ENCODE measurements around the gene MYZAP.

- TF ChIP-seq TEAD4 (IDR thresholded peaks at IDR 0.05; ENCODE audit: low read depth, low read length) (no peak), CTCF (IDR thresholded peaks at IDR 0.05; ENCODE audit: control extremely low read depth in 1 of 3, insufficient read depth in 1 of 3, low read depth in 1 of 3, low read length in 3 of 3) (no peak), EZH2 (IDR thresholded peaks at IDR 0.05; ENCODE audit: low read depth, low read length, severe bottlenecking) (no peak), SIX5 (IDR thresholded peaks at IDR 0.05; ENCODE audit: low read depth, low read length) (no peak), ASH2L (IDR thresholded peaks at IDR 0.05; ENCODE audit: low read length) (no peak), USF2 (IDR thresholded peaks at IDR 0.05; ENCODE audit: low read length) (no peak), RFX5 (IDR thresholded peaks at IDR 0.05; ENCODE audit: borderline replicate concordance, low read depth, low read length) (no peak), CTBP2 (IDR thresholded peaks at IDR 0.05; ENCODE audit: borderline replicate concordance, insufficient read depth, insufficient read length, low read length) (no peak), ZNF274 (IDR thresholded peaks at IDR 0.05; ENCODE audit: borderline replicate concordance, extremely low read depth, low read length) (no peak), HDAC2 (IDR thresholded peaks at IDR 0.05; ENCODE audit: borderline replicate concordance in 1 of 2, low read depth in 2 of 2, low read length in 2 of 2) (no peak)
Observed at GRCh38 chr15:57649138-57649537, 57.4 kb downstream of the MYZAP start.

Measured in H1 (cell line).